ENCODE results near the gene FNBP1. TPM values are rescaled to one million over a fixed set of nuclear protein-coding genes. Genes with fewer than 3 reads are reported as not detected.

The FNBP1 gene
- total RNA-seq, 1 donor from 2014 or later, result 22.6 TPM

GRCh38 chr9:130049431-130050210 lies 6.6 kb upstream of the FNBP1 start:
- intact Hi-C loops (cut with DNase I), result no loop called here
- DNase-seq (ENCODE audit: low spot score), result no peak

GRCh38 chr9:130045725-130046450 lies 2.9 kb upstream of the FNBP1 start:
- DNase-seq (ENCODE audit: low spot score), result no peak
- intact Hi-C loops (cut with DNase I), result no loop called here

GRCh38 chr9:130043654-130044623 lies 950 bp upstream of the FNBP1 start:
- peak; percentile 79 for DNase-seq (ENCODE audit: low spot score)
- intact Hi-C loops (cut with DNase I), result loop anchor here (2.0 to 5.0 kb wide), 2 partner anchors 82 to 159 kb away; no protein-coding TSS in a partner anchor

- peak; percentile 81 for DNase-seq (ENCODE audit: low spot score)
- intact Hi-C loops (cut with DNase I), result loop anchor here (2.0 to 5.0 kb wide), 2 partner anchors 80 to 158 kb away; no protein-coding TSS in a partner anchor
Measured at GRCh38 chr9:130042406-130042884, 544 bp downstream of the FNBP1 start.

- intact Hi-C loops (cut with DNase I), result loop anchor here (2.0 to 5.0 kb wide), 2 partner anchors 80 to 157 kb away; no protein-coding TSS in a partner anchor
- no peak for DNase-seq (ENCODE audit: low spot score)
Measured at GRCh38 chr9:130041648-130042405, 1.2 kb downstream of the FNBP1 start.

- intact Hi-C loops (cut with DNase I), result loop anchor here (5.0 kb wide), 1 partner anchor 79 kb away; no protein-coding TSS in a partner anchor
Measured at GRCh38 chr9:130040984-130041647, 1.9 kb downstream of the FNBP1 start.

GRCh38 chr9:130039528-130040147 lies 3.4 kb downstream of the FNBP1 start:
- no peak for DNase-seq (ENCODE audit: low spot score)
- intact Hi-C loops (cut with DNase I), result loop anchor here (5.0 kb wide), 1 partner anchor 77 kb away; no protein-coding TSS in a partner anchor

More at GRCh38 chr9:130040984-130041647, 1.9 kb downstream of the FNBP1 start:
- no peak for DNase-seq (ENCODE audit: low spot score)

- DNase-seq (ENCODE audit: low spot score), result no peak
Measured at GRCh38 chr9:130036099-130036498, 6.9 kb downstream of the FNBP1 start.

GRCh38 chr9:130034570-130034969 lies 8.4 kb downstream of the FNBP1 start:
- intact Hi-C loops (cut with DNase I), result loop anchor here (5.0 kb wide), 1 partner anchor 52 kb away; no protein-coding TSS in a partner anchor
- no peak for DNase-seq (ENCODE audit: low spot score)

More at GRCh38 chr9:130036099-130036498, 6.9 kb downstream of the FNBP1 start:
- intact Hi-C loops (cut with DNase I), result no loop called here

- no peak for DNase-seq (ENCODE audit: low spot score)
- intact Hi-C loops (cut with DNase I), result loop anchor here (5.0 kb wide), 1 partner anchor 48 kb away; no protein-coding TSS in a partner anchor
Measured at GRCh38 chr9:130030651-130031127, 12.3 kb downstream of the FNBP1 start.

- DNase-seq (ENCODE audit: low spot score), result no peak
- intact Hi-C loops (cut with DNase I), result no loop called here
Measured at GRCh38 chr9:130029223-130029973, 13.6 kb downstream of the FNBP1 start.

- intact Hi-C loops (cut with DNase I), result no loop called here
- no peak for DNase-seq (ENCODE audit: low spot score)
Measured at GRCh38 chr9:130028493-130029222, 14.3 kb downstream of the FNBP1 start.

- no peak for DNase-seq (ENCODE audit: low spot score)
- intact Hi-C loops (cut with DNase I), result no loop called here
Measured at GRCh38 chr9:130027533-130028365, 15.2 kb downstream of the FNBP1 start.

- intact Hi-C loops (cut with DNase I), result no loop called here
Measured at GRCh38 chr9:130026583-130027340, 16.2 kb downstream of the FNBP1 start.

More at GRCh38 chr9:130026583-130027340, 16.2 kb downstream of the FNBP1 start:
- DNase-seq (ENCODE audit: low spot score), result no peak
